ENCODE measurements around the gene HSFX4.

The HSFX4 gene

DNA sequence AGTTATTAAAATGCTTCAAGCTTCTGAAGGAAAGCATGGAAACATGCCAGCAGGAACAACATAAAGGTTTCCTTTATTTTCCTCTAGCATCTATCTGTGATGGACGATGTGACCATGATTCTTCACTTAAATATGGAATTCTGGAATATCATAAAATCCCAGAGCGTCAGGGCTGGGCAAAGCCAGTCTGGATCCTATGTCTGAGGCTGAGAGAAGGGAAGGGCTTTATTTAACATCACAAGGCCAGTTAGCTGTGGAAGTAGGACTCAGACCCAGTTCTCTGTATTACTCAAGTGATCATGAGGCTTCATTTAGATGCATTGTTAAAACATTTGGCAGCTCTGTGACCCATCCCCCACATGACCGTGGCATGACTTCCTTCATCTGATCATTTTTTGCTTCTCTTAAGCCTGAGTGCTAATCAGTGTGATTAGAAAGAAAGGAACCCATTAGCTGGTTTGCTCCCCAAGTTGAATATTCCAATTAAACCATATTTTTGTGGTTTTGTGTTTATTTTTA, 49.8 kb downstream of the HSFX4 start:
- TF ChIP-seq, protein P1, sequence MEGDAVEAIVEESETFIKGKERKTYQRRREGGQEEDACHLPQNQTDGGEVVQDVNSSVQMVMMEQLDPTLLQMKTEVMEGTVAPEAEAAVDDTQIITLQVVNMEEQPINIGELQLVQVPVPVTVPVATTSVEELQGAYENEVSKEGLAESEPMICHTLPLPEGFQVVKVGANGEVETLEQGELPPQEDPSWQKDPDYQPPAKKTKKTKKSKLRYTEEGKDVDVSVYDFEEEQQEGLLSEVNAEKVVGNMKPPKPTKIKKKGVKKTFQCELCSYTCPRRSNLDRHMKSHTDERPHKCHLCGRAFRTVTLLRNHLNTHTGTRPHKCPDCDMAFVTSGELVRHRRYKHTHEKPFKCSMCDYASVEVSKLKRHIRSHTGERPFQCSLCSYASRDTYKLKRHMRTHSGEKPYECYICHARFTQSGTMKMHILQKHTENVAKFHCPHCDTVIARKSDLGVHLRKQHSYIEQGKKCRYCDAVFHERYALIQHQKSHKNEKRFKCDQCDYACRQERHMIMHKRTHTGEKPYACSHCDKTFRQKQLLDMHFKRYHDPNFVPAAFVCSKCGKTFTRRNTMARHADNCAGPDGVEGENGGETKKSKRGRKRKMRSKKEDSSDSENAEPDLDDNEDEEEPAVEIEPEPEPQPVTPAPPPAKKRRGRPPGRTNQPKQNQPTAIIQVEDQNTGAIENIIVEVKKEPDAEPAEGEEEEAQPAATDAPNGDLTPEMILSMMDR (IDR thresholded peaks at IDR 0.05; ENCODE audit: insufficient read depth, low read depth, low read length, missing control alignments): no peak
- DNase-seq (ENCODE audit: low read depth): no peak
- H3K4me3 ChIP-seq (ENCODE audit: low read length): no peak overlapping the region
